Lower lobe of right lung (tissue), 2 donors: Measurements from ENCODE around the gene SHISA5. TPM values are rescaled to one million over a fixed set of nuclear protein-coding genes. Genes with fewer than 3 reads are reported as not detected.

ENCODE experiments used
- ATAC-seq, 2 donors: fragments of 200-7000 bp; cut with Tn5 transposase; one replicate each; pipeline ENCODE4 v1.9.1; 2020 to 2022; ENCODE audit warnings: mild to moderate bottlenecking in 2 of 2, moderate library complexity in 2 of 2
- DNase-seq: peaks from one replicate; pipeline ENCODE4 v3.0.0-alpha.2; 2020
- H3K27ac ChIP-seq: fragments of 200-600 bp; one replicate; pipeline ENCODE4 v1.8.0; 2022
- H3K27me3 ChIP-seq: fragments of 200-600 bp; one replicate; pipeline ENCODE4 v1.8.0; 2022; ENCODE audit warnings: low read depth
- H3K36me3 ChIP-seq: fragments of 200-600 bp; one replicate; pipeline ENCODE4 v1.8.0; 2022; ENCODE audit warnings: mild to moderate bottlenecking
- H3K4me1 ChIP-seq: fragments of 200-600 bp; one replicate; pipeline ENCODE4 v1.8.0; 2022
- H3K4me3 ChIP-seq: fragments of 200-600 bp; one replicate; pipeline ENCODE4 v1.8.0; 2022; ENCODE audit warnings: mild to moderate bottlenecking
- H3K9me3 ChIP-seq: fragments of 200-600 bp; one replicate; pipeline ENCODE4 v1.8.0; 2022
- intact Hi-C: fragments of 100-400 bp; cut with DNase I; formaldehyde crosslinking; loops from one replicate; pipeline ENCODE4 v1.11.0; 2022
- total RNA-seq: library from RNA; stranded (reverse); fragmentation: NEBNext Ultra II Directional; extraction: Animal tissue kit (Norgen Biotek cat#: 25700); gene quantifications from one replicate; pipeline ENCODE4 v1.2.1, GENCODE V29; 2021
- TF ChIP-seq, protein P1 (sequence below): fragments of 200-600 bp; IDR thresholded peaks from one replicate; pipeline ENCODE4 v1.8.0; 2022; ENCODE audit warnings: antibody characterized with exemption, mild to moderate bottlenecking
- donor health status: DM: no; HTN: yes; CAD: no; lungs with severe emphysema.

The SHISA5 gene
- total RNA-seq, 1 donor from 2014 or later: 187 TPM

DNA sequence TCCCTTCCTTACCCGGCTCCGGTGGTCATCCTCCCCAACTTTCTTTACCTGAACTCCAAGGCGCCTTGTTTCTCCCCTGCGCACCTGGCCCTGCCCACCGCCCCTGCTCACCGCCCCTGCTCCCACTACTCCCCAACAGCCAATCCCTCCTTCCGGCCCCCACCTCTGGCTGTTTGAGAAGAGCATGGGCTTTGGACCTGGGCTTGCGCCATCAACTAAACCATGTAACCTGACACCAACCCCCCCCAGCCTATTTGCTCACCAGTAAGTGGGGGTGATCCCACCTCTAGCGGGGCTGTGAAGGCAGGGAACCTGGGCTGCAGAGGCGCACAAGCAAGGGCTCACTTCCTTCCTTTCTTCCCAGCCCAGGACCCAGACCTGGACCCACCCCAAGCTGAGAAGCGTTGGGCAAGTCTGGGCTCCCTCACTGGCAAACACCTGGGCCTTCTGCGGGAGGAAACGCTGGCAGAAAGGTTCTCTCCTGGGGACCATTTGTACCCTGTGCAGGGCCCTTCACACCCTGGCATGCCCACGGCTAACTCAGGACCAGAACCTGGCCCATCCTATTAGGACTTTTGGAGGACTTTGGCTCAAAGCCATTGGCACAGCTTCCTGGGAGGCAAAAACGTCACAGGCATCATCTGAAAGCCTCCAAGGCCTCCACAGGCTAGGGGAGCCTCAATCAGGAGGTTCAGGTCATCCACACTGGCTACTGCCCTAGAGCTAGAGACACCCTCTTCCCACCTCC lies 73.8 kb downstream of the SHISA5 start, which contains the start of gene PLXNB1:
Gene PLXNB1, minus strand, starts transcription at position 127 of the 748 bp plus-strand sequence. CDS start 5,475 bp downstream, outside the sequence.
- peaks cover 62% of the 10 kb centered on the region for H3K4me1 ChIP-seq

DNA sequence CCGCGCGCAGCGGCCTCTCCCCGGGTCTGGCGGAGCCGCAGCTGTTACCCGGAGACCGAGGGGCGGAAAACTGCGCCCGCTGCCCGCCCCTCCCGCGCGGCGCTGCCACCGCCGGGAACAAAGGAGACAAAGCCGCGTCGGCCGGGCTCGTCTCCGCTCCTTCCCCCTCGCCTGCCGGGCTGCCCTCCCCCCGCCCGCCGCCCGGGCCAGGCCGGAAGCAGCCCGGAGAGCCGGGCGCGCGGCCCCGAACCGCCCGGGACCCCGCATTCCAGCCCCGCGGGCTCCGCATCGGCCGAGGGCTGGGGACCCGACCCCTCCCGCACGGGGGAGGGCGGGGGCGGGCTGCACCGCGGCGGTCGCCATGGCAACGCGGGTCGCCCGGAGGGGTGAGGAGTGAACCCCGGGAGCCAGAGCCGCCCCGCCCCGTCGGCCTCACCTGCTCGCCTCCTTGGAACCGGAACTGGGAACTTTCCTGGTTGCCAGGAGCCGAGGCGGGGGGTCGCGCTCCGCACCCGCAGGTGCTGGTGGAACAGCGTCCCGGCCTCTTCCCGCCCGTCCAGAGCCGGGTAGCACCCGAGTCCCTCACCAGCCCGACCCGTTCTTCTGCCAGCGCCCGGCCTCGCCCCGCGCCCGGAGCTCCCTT lies 74.5 kb downstream of the SHISA5 start:
- peak; percentile 73 for ATAC-seq
- peaks cover 14% of the 10 kb centered on the region for H3K36me3 ChIP-seq
- DNase-seq: peak; percentile 83
- intact Hi-C loops: no loop called here
- TF ChIP-seq, protein P1, sequence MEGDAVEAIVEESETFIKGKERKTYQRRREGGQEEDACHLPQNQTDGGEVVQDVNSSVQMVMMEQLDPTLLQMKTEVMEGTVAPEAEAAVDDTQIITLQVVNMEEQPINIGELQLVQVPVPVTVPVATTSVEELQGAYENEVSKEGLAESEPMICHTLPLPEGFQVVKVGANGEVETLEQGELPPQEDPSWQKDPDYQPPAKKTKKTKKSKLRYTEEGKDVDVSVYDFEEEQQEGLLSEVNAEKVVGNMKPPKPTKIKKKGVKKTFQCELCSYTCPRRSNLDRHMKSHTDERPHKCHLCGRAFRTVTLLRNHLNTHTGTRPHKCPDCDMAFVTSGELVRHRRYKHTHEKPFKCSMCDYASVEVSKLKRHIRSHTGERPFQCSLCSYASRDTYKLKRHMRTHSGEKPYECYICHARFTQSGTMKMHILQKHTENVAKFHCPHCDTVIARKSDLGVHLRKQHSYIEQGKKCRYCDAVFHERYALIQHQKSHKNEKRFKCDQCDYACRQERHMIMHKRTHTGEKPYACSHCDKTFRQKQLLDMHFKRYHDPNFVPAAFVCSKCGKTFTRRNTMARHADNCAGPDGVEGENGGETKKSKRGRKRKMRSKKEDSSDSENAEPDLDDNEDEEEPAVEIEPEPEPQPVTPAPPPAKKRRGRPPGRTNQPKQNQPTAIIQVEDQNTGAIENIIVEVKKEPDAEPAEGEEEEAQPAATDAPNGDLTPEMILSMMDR: no peak
- H3K4me1 ChIP-seq: peaks cover 60% of the 10 kb centered on the region
- H3K27me3 ChIP-seq: peaks cover 4% of the 10 kb centered on the region
- H3K27ac ChIP-seq: peak overlapping the region; percentile 89
- H3K4me3 ChIP-seq: peak overlapping the region; percentile 86
- H3K9me3 ChIP-seq: no peaks in the 10 kb centered on the region

More for the DNA sequence above, 73.8 kb downstream of the SHISA5 start, which contains the start of gene PLXNB1:
- Histone ChIP-seq H3K9me3 (no peaks in the 10 kb centered on the region), H3K4me3 (peak within 1 kb of the TSS; percentile 86), H3K27me3 (peaks cover 4% of the 10 kb centered on the region), H3K36me3 (peaks cover 14% of the 10 kb centered on the region), H3K27ac (peak within 1 kb of the TSS; percentile 89)
- intact Hi-C loops: no loop called here
- DNase-seq (peak; percentile 87), ATAC-seq (peak; percentile 71 to 77)
- TF ChIP-seq, protein P1: no peak

DNA sequence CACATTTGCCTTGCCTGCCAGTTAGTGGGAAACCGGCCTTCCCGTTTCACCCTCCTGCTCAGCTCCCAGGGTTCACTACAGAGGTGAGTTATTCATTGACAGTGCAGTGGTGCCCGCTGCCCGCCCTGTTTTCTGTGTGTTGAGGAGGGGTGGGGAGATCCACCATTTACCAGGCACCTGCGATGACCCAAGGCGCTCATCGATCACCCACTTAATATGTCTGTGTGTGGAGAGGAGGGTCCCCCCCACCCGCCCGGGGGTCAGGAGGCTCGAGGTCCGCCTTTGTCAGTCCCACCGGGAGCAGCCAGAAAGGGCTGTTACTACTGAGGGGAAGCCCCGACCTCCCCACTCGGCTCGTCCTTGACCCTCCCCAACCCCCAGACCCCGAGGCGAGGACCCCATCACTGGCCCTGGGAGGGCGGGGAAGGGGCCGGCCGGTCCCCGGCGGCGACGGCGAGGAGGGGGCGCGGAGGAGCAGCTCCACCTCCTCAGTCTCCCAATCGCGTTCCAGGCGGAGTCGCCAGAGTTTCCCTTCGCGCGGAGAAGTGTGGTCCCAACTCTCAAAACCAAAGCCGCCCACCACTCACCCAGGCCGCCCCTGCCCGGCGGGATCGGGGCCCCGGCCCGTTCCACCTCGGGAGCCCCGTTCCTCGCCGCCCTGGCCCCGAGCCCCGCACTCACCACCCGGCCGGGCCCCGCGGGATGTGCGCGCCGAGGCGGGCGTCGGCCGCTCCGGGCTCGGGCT lies 75.2 kb downstream of the SHISA5 start:
- peak overlapping the region; percentile 86 for H3K4me3 ChIP-seq
- DNase-seq: peak; percentile 53

DNA sequence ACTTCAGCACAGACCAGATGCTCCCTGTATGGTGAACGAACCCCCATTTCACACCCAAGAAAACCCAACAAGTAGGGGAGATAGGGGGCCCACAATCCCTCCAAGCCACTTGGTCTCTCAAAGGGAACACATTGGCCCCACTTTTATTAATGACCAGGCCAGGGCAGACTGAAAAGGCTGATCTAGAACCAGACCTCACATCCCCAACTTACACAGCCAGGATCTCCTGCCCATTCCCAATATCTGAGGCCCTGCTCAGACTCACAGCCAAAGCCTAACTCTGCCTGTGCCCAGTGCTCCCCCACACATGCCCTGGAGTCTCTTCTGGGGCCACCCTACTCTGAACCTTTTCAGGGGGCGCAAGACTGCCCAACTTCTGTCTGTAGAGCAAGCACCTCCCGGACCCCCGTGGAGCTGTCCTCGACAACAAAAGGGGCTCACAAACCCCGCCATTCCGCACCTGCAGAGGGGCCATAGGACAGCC lies 75.8 kb downstream of the SHISA5 start:
- peaks cover 50% of the 10 kb centered on the region for H3K4me1 ChIP-seq

More for the DNA sequence above, 75.2 kb downstream of the SHISA5 start:
- Histone ChIP-seq H3K27me3 (peaks cover 4% of the 10 kb centered on the region), H3K27ac (peak overlapping the region; percentile 89), H3K36me3 (peaks cover 19% of the 10 kb centered on the region), H3K4me1 (peaks cover 55% of the 10 kb centered on the region), H3K9me3 (no peaks in the 10 kb centered on the region)
- TF ChIP-seq, protein P1: no peak
- intact Hi-C loops: no loop called here
- ATAC-seq: peak; percentile 6 to 61

More for the DNA sequence above, 75.8 kb downstream of the SHISA5 start:
- DNase-seq (no peak), ATAC-seq (no peak)
- Histone ChIP-seq H3K27ac (peak overlapping the region; percentile 89), H3K27me3 (peaks cover 4% of the 10 kb centered on the region), H3K36me3 (peaks cover 16% of the 10 kb centered on the region), H3K4me3 (peak overlapping the region; percentile 86), H3K9me3 (no peaks in the 10 kb centered on the region)
- intact Hi-C loops: no loop called here
- TF ChIP-seq, protein P1: no peak
